Measurements from ENCODE around the gene FRAS1.
"Not testable (repeated sequence)": the region's sequence is repeated elsewhere in the genome, so short reads cannot be mapped to it uniquely, and the experiment has no call there.

Gene FRAS1

DNA sequence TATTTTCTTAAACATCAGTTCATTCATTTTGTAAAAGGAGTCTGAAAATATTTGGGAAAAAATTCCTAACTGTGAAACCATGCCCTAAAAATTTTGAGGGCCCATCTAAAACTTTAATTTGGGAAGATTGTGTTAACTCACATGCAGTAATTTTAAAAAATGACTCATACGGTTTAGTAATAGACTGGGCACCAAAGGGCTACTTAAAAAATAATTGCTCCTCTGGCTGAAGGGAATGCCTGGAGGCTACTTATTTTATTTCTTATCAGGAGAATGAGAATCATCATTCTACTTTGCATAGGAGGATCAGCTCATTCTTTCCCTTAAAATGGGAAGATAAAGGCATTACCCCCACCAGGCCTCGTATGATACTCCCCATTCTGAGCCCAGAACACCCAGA, 271.5 kb downstream of the FRAS1 start:
- not testable (repeated sequence) for DNase-seq

DNA sequence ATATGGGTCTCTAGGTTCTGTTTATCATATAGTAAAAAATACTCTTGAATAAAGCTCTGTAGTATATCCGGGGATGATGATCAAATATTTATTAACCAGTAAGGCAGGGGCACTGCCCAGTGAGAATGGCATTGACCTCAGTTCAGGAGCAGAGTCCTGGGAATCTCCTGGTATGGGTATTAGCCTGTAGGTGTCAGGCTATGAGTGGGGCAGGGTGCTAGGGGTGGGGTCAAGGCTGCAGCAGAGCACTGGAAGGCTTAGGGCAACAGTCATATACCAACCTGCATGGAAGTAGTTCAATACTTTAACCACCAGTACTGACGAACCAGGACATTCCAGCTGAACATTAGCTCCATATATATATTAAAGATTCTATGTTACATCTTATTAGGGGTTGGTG, 274.1 kb downstream of the FRAS1 start:
- DNase-seq, result no peak

DNA sequence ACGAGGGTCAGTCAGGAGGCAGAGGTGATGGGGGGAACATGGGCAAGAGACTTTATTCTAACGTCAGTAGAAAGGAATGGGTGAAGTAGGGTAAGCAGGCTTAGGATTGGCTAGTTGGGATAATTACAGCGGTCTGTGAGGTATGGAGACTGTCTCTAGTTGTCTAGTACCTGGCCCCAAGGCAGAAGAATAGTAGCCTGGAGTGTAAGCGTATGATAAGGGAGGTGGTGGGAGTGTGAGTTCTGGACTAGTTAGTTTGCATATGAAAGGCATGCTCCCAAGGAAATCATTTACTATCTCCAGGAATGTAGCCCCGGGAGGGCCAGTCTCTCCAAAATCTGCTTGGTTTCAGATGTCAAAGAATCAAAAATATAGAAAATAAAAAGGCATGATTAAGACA, 274.8 kb downstream of the FRAS1 start:
- DNase-seq, result no peak

DNA sequence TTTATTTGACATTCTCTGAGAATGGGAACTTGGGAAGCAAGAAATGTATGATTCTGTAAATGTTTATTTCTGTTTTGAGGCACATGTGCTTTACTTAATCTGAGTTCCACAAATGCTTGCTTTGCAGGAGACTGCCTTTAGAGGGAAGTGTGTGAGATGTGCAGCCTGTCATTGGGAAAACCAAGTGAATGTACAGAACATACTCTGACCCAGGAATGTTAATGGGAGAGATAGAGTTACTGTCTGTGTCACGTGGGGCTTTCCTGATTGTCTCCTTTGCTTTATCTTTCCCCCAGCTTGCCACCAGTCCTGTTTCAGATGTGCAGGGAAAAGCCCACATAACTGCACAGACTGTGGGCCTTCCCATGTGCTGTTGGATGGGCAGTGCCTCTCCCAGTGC, 275.9 kb downstream of the FRAS1 start:
- no peak for DNase-seq

DNA sequence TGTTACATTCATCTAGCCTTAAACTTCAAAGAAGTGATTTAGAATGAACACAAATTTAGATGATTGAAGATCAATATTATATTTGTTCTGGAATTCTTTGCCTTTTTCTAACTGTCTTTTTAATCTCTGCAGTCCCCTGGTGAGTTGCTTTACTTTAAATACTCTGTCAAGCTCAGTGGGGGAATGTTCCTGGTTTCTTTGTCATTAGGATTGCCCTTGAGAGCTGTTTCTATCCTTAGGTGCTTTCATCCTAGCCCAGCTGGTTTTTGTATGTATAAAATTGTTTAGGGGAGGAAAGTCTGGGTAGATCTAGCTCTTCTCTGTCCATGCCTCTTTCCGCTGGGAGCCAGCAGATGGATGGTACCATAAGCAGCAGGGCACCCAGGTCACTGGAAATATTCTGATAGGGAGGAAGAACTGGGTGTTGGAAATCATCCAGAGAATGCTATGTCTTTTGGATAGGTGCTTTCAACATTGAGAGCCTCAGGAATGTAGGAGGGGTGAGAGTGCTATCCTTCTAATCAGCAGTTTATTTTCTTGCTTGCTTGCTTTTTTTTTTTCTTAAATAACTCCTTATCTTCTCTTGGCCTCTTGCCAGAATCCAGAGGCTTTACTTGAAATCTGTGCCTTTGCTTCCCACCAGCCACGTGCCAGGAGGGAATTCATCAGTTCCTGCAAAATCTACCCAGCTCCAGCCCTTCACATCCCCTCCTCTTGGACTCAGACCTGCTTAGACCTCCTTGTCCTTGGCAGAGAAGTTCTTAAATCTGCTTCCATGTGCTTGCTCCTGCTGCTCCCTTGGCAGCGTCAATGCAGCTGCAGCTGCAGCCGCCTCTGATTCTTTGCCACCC, 279.2 kb downstream of the FRAS1 start:
- peak; percentile 32 for DNase-seq

DNA sequence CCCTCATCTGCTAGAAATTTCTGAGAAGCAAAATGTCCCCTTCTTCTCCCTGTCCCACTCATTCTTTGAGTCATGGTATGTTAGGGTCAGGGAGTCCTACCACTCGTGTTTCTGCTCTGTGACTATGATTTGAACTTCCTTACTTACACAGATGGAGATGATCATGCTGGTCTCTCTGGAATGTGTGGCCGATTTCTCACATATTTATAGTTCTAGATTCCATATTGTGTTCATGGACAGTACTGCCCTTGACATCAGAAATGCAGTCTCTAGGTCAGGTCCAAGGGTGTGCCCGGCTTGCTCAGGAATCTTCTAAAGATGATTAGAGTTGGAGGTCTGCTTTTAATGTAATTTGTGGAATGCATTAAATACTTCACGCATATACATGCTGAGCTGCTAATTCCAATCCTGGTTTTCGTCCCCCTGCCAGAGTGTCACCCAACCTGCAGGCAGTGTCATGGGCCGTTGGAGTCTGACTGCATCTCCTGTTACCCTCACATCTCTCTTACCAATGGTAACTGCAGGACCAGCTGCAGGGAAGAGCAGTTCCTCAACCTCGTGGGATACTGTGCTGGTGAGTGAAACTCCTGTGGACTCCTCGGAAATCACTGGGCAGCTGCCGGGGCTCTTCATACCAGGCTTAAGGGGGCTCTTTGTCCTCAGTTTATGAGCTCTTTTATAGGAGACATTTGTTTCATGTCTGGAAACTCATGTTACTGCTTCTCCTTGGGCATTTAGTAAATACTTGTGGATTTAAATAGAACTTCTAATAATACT, 280.3 kb downstream of the FRAS1 start:
- DNase-seq, result peak; percentile 46

DNA sequence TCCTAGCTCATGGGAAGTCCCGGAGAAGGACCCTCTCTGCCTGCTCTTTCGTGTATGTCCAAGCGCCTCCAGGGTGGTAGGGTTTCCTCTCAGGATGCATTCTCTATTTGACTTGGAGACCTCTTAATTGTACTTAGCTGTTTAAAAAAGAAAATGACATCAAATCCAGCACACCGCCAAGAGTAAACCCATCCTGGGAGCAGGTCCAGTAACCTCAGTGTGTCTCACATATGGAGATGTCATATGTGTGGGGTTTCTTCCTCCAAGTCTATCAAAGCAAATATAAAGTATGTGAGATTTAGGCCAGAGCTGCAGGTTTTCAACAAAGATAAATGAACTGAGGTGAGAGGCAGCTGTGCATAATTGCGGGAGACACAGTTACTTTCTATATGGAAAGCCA, 285.0 kb downstream of the FRAS1 start:
- no peak for DNase-seq

DNA sequence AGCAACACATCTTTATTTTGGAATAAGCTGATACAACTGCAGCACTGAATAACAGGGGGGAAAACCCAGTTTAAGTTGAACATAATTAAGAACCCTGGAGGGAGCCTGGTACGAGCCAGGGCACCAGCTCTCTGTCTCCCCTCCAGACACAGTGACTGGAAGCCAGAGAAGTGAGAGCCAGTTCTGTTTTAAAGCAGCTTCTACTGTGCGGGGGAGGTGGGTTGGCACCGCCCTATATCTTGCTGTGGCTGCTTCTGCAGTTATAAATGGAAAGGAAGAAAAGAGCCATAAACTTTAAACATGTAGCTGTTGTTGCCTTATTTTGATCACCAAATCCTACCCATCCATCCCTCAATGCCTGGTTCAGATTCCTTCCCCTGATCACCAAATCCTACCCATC, 286.6 kb downstream of the FRAS1 start:
- DNase-seq, result no peak

DNA sequence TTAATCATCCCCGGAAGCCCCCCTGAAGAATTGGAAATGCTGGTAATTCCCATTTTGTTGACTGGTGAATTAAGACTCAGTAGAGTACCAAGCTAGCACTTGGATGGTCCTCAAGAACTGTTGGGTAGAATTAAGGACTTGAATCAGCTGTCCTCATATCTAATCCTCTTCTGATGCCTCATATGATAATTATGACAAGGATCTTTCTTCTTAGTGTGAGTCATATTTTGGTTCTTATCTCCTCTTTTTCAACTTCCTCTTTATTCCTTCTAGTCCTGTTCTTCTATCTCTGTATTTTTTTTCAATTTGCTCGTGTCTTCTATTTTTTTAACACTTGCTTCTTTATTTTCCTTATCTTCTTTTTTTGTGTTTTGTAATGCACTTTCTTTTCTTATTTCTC, 288.1 kb downstream of the FRAS1 start:
- DNase-seq, result no peak

DNA sequence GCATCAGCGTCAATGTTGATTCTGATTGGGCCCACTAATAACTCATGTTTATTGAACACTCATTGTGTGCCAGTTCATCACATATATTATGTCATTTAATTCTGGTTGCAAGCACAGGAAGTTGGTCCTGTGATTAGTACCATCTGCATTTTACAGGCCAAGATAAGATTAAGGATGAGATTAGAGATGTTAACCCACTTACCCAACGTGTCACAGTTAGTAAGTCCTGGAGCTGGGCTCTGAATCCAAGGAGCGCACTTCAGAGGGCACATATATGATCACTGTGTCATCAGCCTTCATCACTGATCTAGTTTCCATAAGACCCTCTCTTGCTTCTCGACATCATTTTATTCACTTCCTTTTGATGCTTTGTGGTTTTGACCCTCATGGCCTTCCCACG, 289.1 kb downstream of the FRAS1 start:
- no peak for DNase-seq

DNA sequence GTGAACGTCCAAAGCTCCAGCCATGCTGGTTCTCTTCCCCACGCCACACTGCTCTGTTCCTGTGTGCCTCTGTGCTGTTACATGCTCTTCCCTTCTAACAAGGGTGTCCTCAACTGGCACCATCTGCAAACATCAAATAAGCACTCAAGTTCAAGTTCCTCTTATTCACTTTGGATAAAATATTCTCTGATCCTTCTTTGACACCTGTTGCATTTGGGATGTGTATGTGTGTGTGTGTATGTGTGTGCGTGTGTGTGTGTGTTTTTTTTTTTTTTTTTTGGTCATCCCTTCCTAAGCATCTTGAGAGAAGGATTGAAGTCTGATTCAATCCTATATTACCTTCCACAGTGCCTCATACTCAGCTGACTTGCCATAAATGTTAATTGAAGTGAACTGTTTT, 290.4 kb downstream of the FRAS1 start:
- DNase-seq, result no peak

DNA sequence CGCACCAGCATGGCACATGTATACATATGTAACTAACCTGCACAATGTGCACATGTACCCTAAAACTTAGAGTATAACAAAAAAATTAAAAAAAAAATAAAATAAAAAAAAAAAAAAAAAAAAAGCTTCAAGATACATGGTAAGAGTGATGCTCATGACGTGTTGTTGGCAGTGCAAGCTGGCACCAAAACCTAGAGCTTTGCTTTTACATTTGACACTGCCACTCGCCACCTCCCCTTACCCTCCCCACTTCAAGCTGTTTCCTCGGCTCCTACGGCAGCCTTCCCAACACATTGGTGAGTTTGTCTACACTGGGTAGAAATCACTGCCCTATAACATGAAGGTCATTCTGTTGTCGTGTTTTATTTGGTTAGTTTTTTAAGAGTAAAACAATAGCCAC, 296.8 kb downstream of the FRAS1 start:
- DNase-seq, result no peak

DNA sequence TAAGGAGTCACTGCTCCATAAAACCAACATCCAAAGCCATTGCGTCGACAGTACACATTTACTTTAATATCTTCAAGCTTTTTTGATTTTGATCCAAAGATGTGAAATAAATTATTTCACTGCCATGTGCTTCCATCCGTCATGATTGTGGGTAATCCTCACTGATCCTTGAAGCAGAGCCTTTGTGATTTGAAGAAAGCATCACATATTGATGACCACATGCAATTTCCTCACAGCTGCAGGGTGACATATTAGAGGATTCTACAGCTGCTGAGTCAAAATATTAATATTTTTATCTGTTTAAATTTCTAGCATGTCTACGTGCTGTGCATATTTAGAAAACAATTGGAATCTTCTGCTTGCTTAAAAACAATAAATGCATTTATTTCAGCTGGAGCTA, 297.7 kb downstream of the FRAS1 start:
- no peak for DNase-seq

DNA sequence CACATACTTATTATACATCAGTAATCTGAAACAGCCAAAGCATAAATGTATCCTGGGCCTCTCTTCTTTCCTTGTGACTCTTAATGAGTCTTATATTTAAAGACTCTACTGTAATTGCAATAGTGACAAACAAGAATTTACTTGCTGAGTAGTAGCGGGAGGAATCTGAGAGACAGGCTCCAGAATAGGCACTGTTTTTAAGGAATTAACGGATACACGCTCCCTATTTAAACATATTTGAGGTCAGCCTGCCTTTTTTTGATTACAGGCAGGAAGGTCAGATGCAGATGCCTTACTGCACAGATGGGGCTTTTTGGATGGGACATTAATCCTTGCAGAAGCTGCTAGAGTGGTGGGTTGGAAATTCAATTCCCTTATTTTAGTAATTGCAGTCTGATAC, 298.2 kb downstream of the FRAS1 start:
- DNase-seq, result no peak

DNA sequence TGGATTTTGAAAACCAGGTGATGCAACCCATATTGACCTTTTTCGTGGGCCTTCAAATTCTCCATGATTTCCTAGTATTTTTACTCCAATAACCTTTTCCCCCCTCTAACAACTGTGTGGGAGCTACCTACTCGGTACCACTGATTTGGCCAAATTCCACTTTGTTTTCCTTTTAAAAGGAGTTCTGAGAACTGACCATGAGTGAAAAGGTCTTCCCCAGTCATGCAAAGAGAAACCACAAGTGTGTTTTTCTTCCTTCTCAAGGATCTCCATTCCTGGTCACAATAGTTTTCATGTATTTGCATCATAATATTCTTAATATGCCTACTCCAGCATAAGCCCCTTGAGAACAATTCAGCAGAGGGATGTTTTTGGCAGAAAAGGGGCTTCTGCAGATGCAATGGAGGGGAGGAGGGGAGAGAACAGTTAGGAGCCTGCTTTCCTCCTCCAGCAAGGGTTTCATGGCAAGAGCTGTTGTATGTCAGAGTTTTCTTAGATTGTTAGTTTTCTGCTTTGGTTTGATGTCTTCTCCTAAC, 299.2 kb downstream of the FRAS1 start:
- no peak for DNase-seq

DNA sequence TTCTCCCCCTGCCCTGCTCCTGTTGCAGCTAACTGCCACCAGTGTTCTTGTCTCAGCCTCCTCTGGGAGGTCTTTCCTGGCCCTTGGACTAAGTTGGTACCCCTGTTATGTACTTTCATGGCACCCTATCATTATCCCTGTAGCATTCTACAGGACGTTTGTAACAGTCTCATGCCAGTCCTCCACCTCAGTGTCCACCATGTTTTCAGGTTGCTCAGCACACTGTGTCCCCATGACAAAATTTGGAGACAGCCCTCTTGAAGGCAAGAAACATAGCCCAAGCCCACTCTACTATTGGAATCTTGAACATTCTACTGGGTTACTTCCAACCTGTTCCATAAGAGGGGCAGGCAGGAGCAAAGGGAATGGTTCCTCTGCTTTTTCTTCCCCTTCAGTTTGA, 300.0 kb downstream of the FRAS1 start:
- no peak for DNase-seq

DNA sequence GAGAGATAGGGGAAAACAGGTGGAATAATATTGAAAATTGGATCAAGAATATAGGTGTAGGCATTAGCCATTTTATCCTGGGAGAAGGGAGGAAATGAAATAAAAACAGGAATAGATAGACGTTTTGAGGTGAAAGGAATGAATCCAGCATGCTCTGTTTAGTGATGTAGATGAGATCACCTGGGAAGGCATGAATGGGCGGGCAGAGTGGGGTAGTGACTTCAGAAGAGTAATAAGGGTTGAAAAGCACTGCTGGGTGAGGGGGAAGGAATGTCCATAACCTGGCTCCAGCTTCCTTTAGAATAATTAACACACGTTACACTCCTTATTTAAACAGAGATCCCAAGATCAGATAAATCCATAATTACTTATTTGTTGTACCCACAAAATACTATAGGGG, 303.3 kb downstream of the FRAS1 start:
- DNase-seq, result no peak

DNA sequence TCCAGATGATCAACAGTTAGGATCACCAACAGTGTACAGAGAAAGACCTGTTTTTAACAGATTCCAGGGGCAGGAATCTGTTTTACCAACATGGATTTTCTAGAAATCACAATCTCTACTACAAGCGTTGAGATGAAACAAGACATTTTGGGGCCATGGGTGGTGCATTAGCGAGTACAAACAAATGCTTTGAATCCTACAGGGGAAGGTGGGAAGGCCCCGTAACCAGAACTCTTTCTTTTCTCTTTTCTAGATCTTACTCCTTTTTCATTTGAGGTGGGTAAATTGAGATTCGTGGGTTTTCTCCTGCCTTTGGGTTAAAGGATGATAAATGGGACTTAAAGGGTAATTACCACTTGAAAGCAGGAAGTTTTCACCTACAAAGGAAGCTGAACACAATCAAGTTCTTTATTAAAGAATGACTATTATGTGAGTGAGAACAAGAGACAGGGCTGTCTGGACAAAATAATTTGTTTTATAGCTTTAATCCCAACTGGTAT, 304.5 kb downstream of the FRAS1 start:
- no peak for DNase-seq

DNA sequence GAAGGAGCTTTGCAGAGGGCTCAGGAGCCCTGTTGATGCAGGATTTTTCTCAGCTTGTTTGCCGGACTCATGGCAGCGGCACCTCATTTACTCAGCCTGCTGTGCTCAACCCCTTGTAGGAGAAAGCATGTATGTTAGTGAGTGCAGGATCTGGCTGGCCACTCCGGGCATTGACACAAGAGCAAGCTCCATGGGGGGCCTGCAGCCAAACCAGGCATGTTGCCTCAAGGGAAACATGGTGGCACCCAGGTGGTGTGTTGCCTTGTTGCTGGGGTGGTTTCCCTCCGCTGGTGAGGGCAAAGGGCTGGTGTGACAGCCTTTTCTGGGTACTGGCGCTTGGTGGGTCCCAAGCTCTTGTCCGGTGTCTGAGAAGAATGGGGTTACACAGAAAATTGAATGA, 305.2 kb downstream of the FRAS1 start:
- no peak for DNase-seq

DNA sequence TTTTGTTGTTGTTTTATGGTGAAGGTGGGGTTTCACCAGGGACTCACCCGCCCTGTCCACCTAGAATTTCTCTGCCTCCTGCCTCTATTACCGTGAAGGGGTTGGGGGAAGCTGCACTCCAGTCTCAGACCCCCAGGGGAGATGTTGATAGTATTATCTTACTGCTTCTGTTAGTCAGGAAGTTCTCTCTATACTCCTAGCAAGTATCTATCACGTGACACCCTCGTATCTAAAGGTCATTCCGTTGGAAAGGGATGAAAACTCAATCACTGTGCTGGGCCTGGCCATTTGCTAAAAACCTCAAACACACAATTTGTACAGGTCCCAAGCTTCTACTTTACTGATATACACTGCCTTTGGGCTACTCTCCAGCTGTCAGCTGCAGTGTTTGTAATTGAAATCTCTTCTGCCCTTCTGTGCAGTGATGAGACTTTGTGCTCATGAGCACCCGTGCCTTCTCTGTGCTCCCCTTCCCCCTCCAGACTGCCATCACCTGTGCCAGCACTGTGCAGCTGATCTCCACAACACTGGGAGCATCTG, 306.0 kb downstream of the FRAS1 start:
- no peak for DNase-seq

DNA sequence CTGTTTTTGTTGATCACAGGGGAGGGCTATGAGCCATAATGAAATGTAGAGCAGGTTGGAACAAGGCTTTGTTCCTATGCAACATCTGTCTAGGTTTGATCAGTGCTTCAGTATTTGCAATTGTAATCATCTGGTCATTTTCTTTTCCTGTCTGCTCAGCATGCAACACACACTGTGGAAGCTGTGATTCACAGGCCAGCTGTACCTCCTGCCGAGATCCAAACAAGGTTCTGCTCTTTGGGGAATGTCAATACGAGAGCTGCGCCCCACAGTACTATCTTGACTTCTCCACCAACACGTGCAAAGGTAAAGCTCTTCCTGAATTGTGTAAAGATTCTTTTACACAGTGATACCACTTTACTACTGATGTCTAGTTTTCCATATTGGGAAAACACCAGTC, 312.6 kb downstream of the FRAS1 start:
- peak; percentile 63 for DNase-seq

DNA sequence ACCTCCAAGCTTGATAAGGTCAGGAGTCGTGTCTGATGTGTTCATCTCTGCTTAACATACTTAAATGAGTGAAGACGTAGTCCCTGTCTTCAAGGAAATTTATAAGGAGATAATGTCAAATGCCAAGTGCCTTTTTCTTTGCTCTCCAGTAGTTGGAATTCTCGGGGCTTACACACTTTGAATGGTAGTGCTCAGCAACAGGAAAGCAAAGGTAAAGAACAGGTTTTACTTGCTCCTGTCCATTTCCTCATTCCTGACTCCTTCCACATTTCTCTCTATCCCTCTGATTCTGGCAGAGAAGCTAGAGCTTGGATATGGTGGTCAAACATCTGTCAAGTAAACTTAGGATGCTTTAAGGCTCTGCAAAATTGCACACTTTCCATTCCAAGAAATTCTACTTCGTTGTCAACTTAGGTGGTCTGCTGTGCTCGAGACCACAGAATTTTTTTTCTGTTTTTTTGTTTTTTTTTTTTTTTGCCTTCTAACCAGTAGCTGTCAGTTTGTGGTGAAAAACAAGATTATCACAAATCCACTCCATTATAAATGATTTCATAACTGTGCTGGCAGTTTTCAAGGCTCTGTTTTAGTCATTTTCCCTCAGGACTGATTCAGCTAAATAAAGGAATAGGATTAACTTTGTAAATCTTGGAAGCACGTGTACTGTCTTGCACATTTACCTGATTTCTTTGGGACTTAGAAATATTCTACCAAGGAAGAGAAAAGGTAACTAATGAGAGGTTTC, 313.7 kb downstream of the FRAS1 start:
- no peak for DNase-seq

Measured in fibroblast of skin of back (primary cell).